ENCODE data around the gene TRIM10.
"Not testable (repeated sequence)": the region's sequence is repeated elsewhere in the genome, so short reads cannot be mapped to it uniquely, and the experiment has no call there.

TRIM10 gene

GRCh38 chr6:30171677-30172471, 10.9 kb upstream of the TRIM10 start:
- no peak for DNase-seq

GRCh38 chr6:30169658-30170614, 8.9 kb upstream of the TRIM10 start:
- DNase-seq: no peak

- DNase-seq: no peak
Observed at GRCh38 chr6:30168741-30169140, 7.7 kb upstream of the TRIM10 start.

DNA sequence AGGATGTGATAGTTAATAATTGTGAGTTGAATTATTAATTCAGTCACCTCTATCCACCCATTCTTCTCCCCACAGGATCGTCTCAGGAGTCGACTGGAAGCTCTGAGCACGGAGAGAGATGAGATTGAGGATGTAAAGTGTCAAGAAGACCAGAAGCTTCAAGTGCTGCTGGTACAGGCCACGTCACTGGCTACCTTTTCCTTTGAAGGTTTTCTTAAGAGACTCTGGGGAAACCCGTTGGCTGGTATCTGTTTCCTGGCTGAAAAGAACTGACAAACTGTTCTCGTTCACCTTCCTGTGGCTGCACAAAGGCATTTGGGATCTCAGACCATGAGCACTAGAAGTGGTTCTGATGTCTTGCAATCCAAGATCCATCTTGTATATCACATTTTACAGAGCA, 6.1 kb upstream of the TRIM10 start:
- no peak for DNase-seq

GRCh38 chr6:30165238-30165637, 4.2 kb upstream of the TRIM10 start:
- not testable (repeated sequence) for DNase-seq

DNA sequence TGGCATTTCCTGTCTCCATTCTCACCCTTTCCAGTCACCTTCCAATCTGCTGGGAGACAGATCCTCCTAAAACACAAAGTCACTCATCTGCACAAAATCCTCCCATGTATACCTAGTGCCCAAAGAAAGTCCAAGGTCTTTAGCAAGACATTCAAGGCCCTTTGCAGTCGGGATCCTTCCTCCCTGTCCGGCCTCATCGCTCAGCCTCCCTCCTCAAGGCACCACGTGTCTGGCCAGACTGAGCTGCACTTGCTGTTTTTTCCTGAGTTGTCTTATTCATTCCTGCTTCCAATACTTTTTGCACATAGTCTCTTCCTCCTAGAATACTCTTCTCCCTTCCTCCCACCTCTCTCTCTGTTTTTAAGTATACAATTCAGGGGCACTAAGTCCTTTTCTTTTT, 3.7 kb upstream of the TRIM10 start:
- no peak for DNase-seq

DNA sequence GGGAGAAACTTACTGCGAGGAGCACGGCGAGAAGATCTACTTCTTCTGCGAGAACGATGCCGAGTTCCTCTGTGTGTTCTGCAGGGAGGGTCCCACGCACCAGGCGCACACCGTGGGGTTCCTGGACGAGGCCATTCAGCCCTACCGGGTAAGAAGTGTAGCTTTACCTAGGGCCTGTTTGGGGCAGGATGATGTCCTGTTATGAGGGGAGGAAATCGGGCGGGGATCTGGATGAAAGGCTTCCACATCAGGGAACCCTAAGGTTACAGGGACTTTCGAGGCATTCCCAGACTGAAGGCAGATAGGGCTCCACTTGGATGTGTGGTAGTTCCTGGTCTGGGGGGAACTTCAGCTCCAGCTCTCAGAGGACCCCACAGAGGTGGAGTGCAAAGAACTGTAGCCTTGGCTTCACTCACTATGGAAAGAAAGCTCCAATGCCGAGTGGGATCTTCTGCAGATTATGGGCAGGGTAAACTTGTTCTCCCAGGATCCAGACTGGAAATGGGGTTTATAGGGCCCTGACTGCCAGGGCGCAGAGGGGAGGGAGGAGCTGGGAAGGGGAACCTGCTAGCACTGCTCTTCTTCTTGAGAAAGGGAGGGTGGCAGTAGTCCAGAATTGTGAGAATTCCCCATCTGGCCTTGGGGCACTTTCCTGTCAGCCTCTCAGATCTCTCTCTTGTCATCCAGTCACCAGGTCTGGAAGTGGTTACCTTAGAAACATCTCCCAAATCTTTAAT, 3.1 kb upstream of the TRIM10 start:
- no peak for DNase-seq

DNA sequence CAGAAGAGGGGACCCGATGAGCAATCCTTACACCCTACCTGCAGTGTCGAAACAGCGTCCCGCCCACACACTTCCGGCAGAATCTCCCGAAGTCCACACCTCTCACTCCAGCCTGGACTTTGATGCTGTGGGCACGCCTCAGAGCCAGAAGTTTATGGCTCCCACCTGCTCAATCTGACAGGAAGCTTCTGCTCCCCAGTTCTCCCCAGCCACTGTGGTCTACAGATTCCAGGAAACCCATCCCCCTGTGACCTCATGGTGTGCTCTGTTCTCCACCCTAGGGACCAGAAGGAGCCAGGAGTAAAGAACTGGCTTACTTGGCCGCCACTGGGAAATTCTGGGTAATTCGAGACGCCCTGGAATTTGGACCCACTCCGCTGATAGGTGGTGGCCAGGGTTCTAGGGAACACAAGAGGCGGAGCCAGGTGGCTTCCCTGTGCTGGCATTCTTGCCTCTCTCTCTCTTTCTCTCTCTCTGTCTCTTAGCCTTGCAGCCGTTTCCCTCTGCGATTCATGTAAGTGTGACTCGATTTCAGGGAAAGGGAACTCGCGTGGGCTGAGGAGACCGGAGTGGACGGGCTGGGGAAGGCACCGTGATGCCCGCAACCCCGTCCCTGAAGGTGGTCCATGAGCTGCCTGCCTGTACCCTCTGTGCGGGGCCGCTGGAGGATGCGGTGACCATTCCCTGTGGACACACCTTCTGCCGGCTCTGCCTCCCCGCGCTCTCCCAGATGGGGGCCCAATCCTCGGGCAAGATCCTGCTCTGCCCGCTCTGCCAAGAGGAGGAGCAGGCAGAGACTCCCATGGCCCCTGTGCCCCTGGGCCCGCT, 2.3 kb upstream of the TRIM10 start, which contains the start of gene TRIM15:
TRIM15 (plus strand) TSS at position 457 of the 828 bp plus-strand sequence; CDS start at position 596, 139 bp downstream.
- DNase-seq: no peak

- no peak for DNase-seq
Observed at GRCh38 chr6:30162265-30163089, 1.5 kb upstream of the TRIM10 start.

- DNase-seq: no peak
Observed at GRCh38 chr6:30160008-30160784, 815 bp downstream of the TRIM10 start.

DNA sequence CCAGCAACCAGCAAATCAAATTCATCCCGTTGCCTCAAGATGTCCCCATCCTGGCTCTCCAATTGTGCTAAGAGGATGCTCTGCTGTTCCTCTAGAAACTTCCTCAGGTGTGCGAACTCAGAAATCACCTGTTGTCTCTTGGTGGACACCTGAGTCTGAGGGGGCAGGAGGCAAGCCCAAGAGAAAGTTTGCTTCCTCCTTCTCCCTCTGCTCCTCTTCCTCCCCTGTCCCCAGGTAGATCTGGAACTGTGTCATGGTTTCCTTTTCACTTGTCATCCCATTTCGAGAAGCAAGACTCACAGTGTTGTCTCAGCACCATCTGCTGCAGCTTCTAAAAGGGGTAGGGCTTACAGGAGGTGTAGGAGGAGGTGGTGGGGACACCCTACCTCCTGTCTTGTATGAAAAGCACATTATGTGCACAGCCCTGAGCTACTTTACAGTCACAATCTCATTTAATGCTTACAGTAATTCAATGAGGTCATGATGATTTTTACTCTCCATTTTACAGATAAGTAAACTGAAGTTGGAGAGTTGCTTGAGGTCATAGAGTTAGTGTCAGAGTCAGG, 2.5 kb downstream of the TRIM10 start:
- no peak for DNase-seq

DNA sequence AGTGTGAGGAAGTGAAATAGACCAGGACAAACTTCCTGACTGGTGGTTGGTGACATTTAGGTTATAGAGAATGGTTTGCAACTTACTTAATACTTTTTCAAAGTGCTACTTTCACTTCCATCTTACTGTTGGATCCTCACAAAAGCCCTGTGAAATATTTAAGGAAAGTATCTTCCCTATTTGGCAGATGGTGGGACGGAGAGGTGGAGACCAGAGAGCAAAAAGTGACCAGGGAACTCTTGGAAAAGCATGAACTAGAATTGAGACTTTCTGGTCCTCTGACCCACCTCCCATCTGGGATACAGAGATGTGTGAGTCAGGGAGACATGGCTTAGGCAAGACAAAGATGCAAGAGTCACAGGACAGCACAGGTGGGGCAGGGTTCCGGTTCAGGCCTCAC, 3.0 kb downstream of the TRIM10 start:
- no peak for DNase-seq

DNA sequence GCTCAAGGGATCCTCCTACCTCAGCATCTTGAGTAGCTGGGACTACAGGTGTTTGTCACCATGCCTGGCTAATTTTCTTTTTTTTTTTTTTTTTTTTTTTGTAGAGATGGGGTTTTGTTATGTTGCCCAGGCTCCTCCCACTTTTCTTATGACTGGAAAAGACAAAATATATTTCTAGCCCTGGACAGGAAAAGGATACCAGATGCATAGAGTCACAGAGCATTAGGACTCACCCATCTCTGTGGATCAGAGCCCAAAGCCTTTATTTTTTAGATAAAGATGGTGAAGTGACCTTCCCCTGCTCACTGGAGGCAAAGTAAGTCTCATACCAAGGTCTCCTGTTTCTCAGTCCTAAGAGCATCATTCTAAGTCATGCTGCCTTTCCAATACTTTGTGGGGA, 3.4 kb downstream of the TRIM10 start:
- no peak for DNase-seq

DNA sequence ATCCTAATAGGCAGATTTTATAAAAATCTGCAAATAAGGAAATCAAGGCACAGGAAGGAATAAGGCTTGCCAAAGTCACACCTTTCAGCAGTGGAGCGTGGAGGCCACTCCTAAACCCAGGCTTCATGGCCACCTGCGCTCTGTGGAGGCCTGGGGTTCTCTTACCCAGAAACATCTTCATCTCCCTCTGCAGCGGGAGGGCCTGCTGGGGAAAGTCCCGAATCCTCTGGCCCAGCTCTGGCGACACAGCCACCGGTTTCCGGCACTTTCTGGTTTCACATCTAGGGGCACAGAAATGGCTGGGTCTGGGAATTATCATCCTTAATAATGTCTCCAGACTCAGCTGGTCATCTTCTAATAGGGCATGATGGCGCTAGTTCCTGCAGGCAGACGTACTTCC, 4.2 kb downstream of the TRIM10 start:
- DNase-seq: no peak

DNA sequence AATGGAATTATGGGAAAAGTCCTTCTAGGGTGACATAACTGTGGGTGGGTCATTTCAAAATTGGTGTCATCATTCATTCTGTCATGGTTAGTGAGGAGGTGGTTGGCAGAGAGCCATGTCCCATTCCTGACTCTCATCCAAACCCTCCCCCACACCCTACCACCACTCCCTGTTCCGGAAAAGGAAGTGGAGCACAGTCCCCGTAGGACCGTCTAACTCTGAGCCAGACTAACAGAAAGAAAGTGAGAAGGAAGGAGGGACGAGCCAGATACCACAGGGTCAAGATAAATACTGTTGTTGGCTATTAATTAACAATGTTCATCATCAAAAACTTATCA, 4.8 kb downstream of the TRIM10 start:
- DNase-seq: no peak

DNA sequence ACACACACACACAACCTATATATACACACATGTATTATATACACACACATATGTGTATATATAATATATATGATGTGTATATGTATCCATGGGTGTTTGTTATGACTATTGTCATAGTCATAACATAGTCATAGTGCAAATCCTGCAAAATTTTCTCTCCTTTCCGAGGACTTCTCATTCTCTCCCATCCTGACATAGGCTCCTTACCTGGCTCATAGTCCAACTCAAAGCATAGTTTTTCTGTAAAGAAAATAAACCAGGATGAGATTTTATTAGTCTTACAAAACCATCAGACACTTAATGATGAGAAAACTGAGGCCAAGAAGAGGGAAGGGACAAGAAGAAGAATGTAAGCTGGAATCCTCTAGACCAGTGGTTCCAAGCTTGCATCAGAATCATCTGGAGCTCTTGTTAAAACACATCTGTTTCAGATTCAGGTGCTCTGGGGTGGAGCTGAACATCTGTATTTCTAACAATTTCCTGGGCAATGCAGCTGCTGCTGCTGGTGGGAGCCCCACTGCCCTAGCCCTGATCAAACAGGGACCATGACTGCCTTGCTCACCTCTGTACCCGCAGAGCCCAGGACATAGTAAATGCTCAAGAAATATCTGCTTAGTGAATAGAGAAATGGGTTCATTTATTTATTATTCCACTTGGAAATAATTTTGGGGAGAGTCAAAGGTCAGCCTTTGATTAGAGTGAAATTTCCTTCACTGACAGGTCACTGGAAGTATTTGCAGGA, 5.3 kb downstream of the TRIM10 start:
- no peak for DNase-seq

GRCh38 chr6:30154709-30155519, 6.1 kb downstream of the TRIM10 start:
- peak in 1 of 2 experiments; percentile 1 for DNase-seq

- DNase-seq: no peak
Observed at GRCh38 chr6:30154061-30154460, 7.0 kb downstream of the TRIM10 start.
